HepG2 (cell line): ENCODE results near the gene ZNF79. TPM values are rescaled to one million over a fixed set of nuclear protein-coding genes. Genes with fewer than 3 reads are reported as not detected.

Source experiments
- ATAC-seq: fragments of 200-7000 bp; cut with Tn5 transposase; 3 replicates; pipeline ENCODE4 v1.9.1; 2020; ENCODE audit warnings: mild to moderate bottlenecking, moderate library complexity
- BruUV-seq: library from RNA; stranded (reverse); fragments of 400-500 nt; replicated peaks from 2 replicates; lab custom pipeline; 2021; lab: Mats Ljungman, UMichigan
- CTCF ChIA-PET: fragments of 300-600 bp; formaldehyde crosslinking; extraction: SDS; loops from one replicate; lab custom pipeline; 2021; ENCODE audit warnings: low total read pairs, inconsistent platforms, low intra/inter-chr PET ratio; lab: Yijun Ruan, JAX
- POLR2A ChIA-PET: fragments of 350-600 bp; sonication (Branson Sonifier 250); formaldehyde crosslinking; loops from one replicate; lab custom pipeline; 2020; ENCODE audit warnings: antibody characterized with exemption, inconsistent platforms; lab: Yijun Ruan, JAX
- DNase-seq: peaks from one replicate; pipeline ENCODE4 v3.0.0-alpha.2; 2015; ENCODE audit warnings: low spot score
- FAIRE-seq: peaks from 3 replicates; lab custom pipeline; 2011; peaks lifted over from hg19 to GRCh38; lab: Jason Lieb, UNC
- H2AFZ ChIP-seq: one replicate; pipeline ENCODE4 v1.6.1; 2011; ENCODE audit warnings: low read length, inconsistent platforms
- H3K27ac ChIP-seq: fragments of 300-600 bp; 3 replicates; pipeline ENCODE4 v1.8.0; 2011; ENCODE audit warnings: mixed run types, mild to moderate bottlenecking, mixed read lengths, low read length, inconsistent platforms; ENCODE audit not compliant: insufficient read depth; ENCODE audit errors: extremely low read length
- H3K27me3 ChIP-seq, 2 experiments: fragments of 200-600 bp in 1 of 2; 2 replicates in 1 of 2; 3 replicates in 1 of 2; pipeline versions ENCODE4 v1.6.0 to v1.8.0; 2011; ENCODE audit warnings: low read length in 2 of 2, mild to moderate bottlenecking in 2 of 2, moderate library complexity in 2 of 2, inconsistent platforms in 1 of 2; ENCODE audit not compliant: insufficient read depth in 2 of 2, control insufficient read depth in 1 of 2
- H3K36me3 ChIP-seq, 2 experiments: fragments of 200-600 bp in 1 of 2; replicated peaks in 1 of 2; 2 replicates in 1 of 2; 3 replicates in 1 of 2; pipeline versions ENCODE4 v1.5.1 to v1.8.0; 2011; ENCODE audit warnings: low read length in 2 of 2, inconsistent platforms in 1 of 2; ENCODE audit not compliant: insufficient read depth in 2 of 2, control insufficient read depth in 1 of 2
- H3K4me1 ChIP-seq: 2 replicates; pipeline ENCODE4 v1.5.1; 2012; ENCODE audit warnings: low read length, inconsistent platforms; ENCODE audit not compliant: insufficient read depth
- H3K4me2 ChIP-seq: 2 replicates; pipeline ENCODE4 v1.6.0; 2011; ENCODE audit warnings: low read depth, low read length, inconsistent platforms
- H3K4me3 ChIP-seq, 3 experiments: fragments of 200-600 bp in 1 of 3; sonication (generic), shearing (Covaris generic) in 1 of 3; replicated peaks in 1 of 3; 2 replicates each; pipeline ENCODE4 v1.5.1; 2011 to 2016; ENCODE audit warnings: low read length in 3 of 3, inconsistent platforms in 2 of 3, low read depth in 2 of 3, mild to moderate bottlenecking in 2 of 3, control low read depth in 1 of 3, mixed read lengths in 1 of 3; ENCODE audit not compliant: insufficient read depth in 1 of 3
- H3K79me2 ChIP-seq: one replicate; pipeline ENCODE4 v1.6.1; 2011; ENCODE audit warnings: low read length, inconsistent platforms; ENCODE audit not compliant: insufficient read depth
- H3K9ac ChIP-seq: 2 replicates; pipeline ENCODE4 v1.6.0; 2011; ENCODE audit warnings: mild to moderate bottlenecking, low read depth, low read length, inconsistent platforms; ENCODE audit not compliant: insufficient read depth
- H3K9me3 ChIP-seq: 2 replicates; pipeline ENCODE4 v1.5.1; 2012; ENCODE audit warnings: mild to moderate bottlenecking, low read length
- H4K20me1 ChIP-seq: 2 replicates; pipeline ENCODE4 v1.6.0; 2011; ENCODE audit warnings: inconsistent platforms, mild to moderate bottlenecking, low read length, moderate library complexity; ENCODE audit not compliant: insufficient read depth
- FOXC1 ChIP-seq: sonication (generic); formaldehyde crosslinking; IDR thresholded peaks from 2 replicates; pipeline ENCODE4 v1.8.0; 2022; ENCODE audit warnings: mild to moderate bottlenecking, missing genetic modification reagents, borderline replicate concordance
- IRF2 ChIP-seq: IDR thresholded peaks from 2 replicates; pipeline ENCODE4 v1.6.1; 2018; ENCODE audit warnings: missing genetic modification reagents, missing compliant biosample characterization
- NRL ChIP-seq: sonication (generic); formaldehyde crosslinking; IDR thresholded peaks from 2 replicates; pipeline ENCODE4 v1.5.0; 2020; ENCODE audit warnings: missing genetic modification reagents, mild to moderate bottlenecking, moderate library complexity, borderline replicate concordance
- PPARG ChIP-seq: conservative IDR thresholded peaks from 2 replicates; pipeline ENCODE4 v1.6.1; 2016; ENCODE audit warnings: missing biosample characterization, missing genetic modification reagents
- SUZ12 ChIP-seq: fragments of 150-350 bp; IDR thresholded peaks from 2 replicates; pipeline ENCODE4 v1.6.1; 2014; ENCODE audit warnings: low read depth, low read length
- ZFP62 ChIP-seq: sonication (generic); formaldehyde crosslinking; IDR thresholded peaks from 2 replicates; pipeline ENCODE4 v1.4.0; 2020; ENCODE audit warnings: missing genetic modification reagents
- ZNF225 ChIP-seq: sonication (generic); formaldehyde crosslinking; IDR thresholded peaks from 2 replicates; pipeline ENCODE4 v1.4.0; 2020; ENCODE audit warnings: mild to moderate bottlenecking, missing genetic modification reagents
- ZNF451 ChIP-seq: sonication (generic); formaldehyde crosslinking; IDR thresholded peaks from 2 replicates; pipeline ENCODE4 v1.5.0; 2020; ENCODE audit warnings: mild to moderate bottlenecking, missing genetic modification reagents
- WGBS: methylation state at CpG from one replicate; pipeline ENCODE4 v1.1.6; 2017; ENCODE audit warnings: low lambda C conversion rate; 5-methylcytosine and 5-hydroxymethylcytosine counted together
- in situ Hi-C: cut with HindIII; loops from 2 replicates; pipeline ENCODE4 v1.10.0; 2017; ENCODE audit warnings: low pct_unique_long_range_greater_than_20kb; ENCODE audit not compliant: extremely low pct_ligation_motif_present
- intact Hi-C: fragments of 100-400 bp; cut with micrococcal nuclease; formaldehyde crosslinking; loops from one replicate; pipeline ENCODE4 v1.10.0; 2022; ENCODE audit not compliant: unreplicated experiment
- polyA plus RNA-seq, 8 experiments: library from polyadenylated mRNA; depleted of rRNA in 3 of 8; stranded (reverse) in 7 of 8; unstranded in 1 of 8; fragments of >200 nt; fragmentation: Illumina TruSeq in 4 of 8; extraction: Trizol in 4 of 8; gene quantifications; 2 replicates each; pipeline versions ENCODE4 v1.2.1 to v1.2.3, GENCODE V29; 2011 to 2016; ENCODE audit warnings: low read depth in 4 of 8, missing spikeins in 1 of 8, mixed read lengths in 1 of 8; ENCODE audit not compliant: insufficient read depth in 1 of 8
- total RNA-seq, 5 experiments: library from RNA; depleted of rRNA; stranded (reverse); fragments of >200 nt; fragmentation: Illumina TruSeq; extraction: Trizol; gene quantifications; 2 replicates each; pipeline ENCODE4 v1.2.3, GENCODE V29; 2016; ENCODE audit warnings: low read depth in 1 of 5
- TF ChIP-seq, protein P1 (sequence below): IDR thresholded peaks from 2 replicates; pipeline ENCODE4 v1.6.1; 2016; ENCODE audit warnings: low read depth
- TF ChIP-seq, protein P2 (sequence below): sonication (generic); formaldehyde crosslinking; IDR thresholded peaks from 2 replicates; pipeline ENCODE4 v1.9.0; 2021; ENCODE audit warnings: missing genetic modification reagents, mild to moderate bottlenecking, borderline replicate concordance
- TF ChIP-seq, protein P3 (sequence below): sonication (generic); formaldehyde crosslinking; IDR thresholded peaks from 2 replicates; pipeline ENCODE4 v1.4.0; 2020; ENCODE audit warnings: missing genetic modification reagents
- TF ChIP-seq, protein P4 (sequence below): sonication (generic); formaldehyde crosslinking; IDR thresholded peaks from 2 replicates; pipeline ENCODE4 v1.4.0; 2020; ENCODE audit warnings: mild to moderate bottlenecking, missing genetic modification reagents

The ZNF79 gene
- total and polyA plus RNA-seq, 2 of the 13 experiments (the other 11 are each of a cell fraction or from before 2014, with no cell fraction given): 3.7 to 8.1 TPM

GRCh38 chr9:127458921-127459320 lies 34.7 kb downstream of the ZNF79 start:
- WGBS: 97% methylated on average over 6 of the region's 9 CpGs
- no peaks in the 10 kb centered on the region for H3K27me3 ChIP-seq
- no peaks in the 10 kb centered on the region for H3K9me3 ChIP-seq
- H3K4me1 ChIP-seq: no peaks in the 10 kb centered on the region
- FAIRE-seq (no peak), ATAC-seq (no peak), DNase-seq (no peak)
- intact Hi-C loops (no loop called here), in situ Hi-C loops (no loop called here)
- H3K4me2 ChIP-seq: no peak overlapping the region
- no TSS peak for BruUV-seq
- no peak overlapping the region for H3K9ac ChIP-seq
- CTCF ChIA-PET: no interaction called here
- H3K36me3 ChIP-seq: peaks cover 14 to 50% of the 10 kb centered on the region in 2 experiments; a peak in 4 of 5 replicates
- no peak overlapping the region for H3K4me3 ChIP-seq
- H3K79me2 ChIP-seq: no peaks in the 10 kb centered on the region
- TF ChIP-seq FOXC1 (CRISPR knock-in tag): no peak
- TF ChIP-seq, protein P1, sequence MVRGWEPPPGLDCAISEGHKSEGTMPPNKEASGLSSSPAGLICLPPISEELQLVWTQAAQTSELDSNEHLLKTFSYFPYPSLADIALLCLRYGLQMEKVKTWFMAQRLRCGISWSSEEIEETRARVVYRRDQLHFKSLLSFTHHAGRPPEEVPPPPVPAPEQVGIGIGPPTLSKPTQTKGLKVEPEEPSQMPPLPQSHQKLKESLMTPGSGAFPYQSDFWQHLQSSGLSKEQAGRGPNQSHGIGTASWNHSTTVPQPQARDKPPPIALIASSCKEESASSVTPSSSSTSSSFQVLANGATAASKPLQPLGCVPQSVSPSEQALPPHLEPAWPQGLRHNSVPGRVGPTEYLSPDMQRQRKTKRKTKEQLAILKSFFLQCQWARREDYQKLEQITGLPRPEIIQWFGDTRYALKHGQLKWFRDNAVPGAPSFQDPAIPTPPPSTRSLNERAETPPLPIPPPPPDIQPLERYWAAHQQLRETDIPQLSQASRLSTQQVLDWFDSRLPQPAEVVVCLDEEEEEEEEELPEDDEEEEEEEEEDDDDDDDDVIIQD: no peak
- no peak for TF ChIP-seq ZFP62 (CRISPR knock-in tag)
- TF ChIP-seq ZNF451 (CRISPR knock-in tag): no peak
- TF ChIP-seq, protein P2, sequence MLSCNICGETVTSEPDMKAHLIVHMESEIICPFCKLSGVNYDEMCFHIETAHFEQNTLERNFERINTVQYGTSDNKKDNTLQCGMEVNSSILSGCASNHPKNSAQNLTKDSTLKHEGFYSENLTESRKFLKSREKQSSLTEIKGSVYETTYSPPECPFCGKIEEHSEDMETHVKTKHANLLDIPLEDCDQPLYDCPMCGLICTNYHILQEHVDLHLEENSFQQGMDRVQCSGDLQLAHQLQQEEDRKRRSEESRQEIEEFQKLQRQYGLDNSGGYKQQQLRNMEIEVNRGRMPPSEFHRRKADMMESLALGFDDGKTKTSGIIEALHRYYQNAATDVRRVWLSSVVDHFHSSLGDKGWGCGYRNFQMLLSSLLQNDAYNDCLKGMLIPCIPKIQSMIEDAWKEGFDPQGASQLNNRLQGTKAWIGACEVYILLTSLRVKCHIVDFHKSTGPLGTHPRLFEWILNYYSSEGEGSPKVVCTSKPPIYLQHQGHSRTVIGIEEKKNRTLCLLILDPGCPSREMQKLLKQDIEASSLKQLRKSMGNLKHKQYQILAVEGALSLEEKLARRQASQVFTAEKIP (CRISPR knock-in tag): no peak
- TF ChIP-seq SUZ12: no peak
- TF ChIP-seq PPARG (CRISPR knock-in tag): no peak
- TF ChIP-seq, protein P3, sequence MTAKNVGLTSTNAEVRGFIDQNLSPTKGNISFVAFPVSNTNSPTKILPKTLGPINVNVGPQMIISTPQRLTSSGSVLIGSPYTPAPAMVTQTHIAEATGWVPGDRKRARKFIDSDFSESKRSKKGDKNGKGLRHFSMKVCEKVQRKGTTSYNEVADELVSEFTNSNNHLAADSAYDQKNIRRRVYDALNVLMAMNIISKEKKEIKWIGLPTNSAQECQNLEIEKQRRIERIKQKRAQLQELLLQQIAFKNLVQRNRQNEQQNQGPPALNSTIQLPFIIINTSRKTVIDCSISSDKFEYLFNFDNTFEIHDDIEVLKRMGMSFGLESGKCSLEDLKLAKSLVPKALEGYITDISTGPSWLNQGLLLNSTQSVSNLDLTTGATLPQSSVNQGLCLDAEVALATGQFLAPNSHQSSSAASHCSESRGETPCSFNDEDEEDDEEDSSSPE (CRISPR knock-in tag): no peak
- no peak for TF ChIP-seq ZNF225 (CRISPR knock-in tag)
- no peak for TF ChIP-seq IRF2 (CRISPR knock-in tag)
- TF ChIP-seq, protein P4, sequence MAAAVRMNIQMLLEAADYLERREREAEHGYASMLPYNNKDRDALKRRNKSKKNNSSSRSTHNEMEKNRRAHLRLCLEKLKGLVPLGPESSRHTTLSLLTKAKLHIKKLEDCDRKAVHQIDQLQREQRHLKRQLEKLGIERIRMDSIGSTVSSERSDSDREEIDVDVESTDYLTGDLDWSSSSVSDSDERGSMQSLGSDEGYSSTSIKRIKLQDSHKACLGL (CRISPR knock-in tag): no peak
- TF ChIP-seq NRL: no peak
- TF ChIP-seq, all 625 proteins: peak for 0
- POLR2A ChIA-PET: no interaction called here
- Histone ChIP-seq H4K20me1 (no peaks in the 10 kb centered on the region), H3K27ac (no peak overlapping the region), H2AFZ (no peak overlapping the region)
